Left lobe of liver (tissue), 2 donors: Measurements from ENCODE around the gene VPS13A. TPM values are rescaled to one million over a fixed set of nuclear protein-coding genes. Genes with fewer than 3 reads are reported as not detected.
"Not testable (repeated sequence)": the region's sequence is repeated elsewhere in the genome, so short reads cannot be mapped to it uniquely, and the experiment has no call there.

Experiments used
- ATAC-seq: fragments of 200-7000 bp; cut with Tn5 transposase; one replicate; pipeline ENCODE4 v1.9.1; 2020; ENCODE audit warnings: mild to moderate bottlenecking, moderate library complexity
- DNase-seq: peaks from one replicate; pipeline ENCODE4 v3.0.0-alpha.2; 2020; ENCODE audit warnings: low spot score
- total RNA-seq: library from RNA; stranded (reverse); gene quantifications from one replicate; pipeline ENCODE4 v1.2.1, GENCODE V29; 2021
- donor health status: DM: no; HTN: no; CAD: no; lungs with moderate emphysema.
- donor health status: DM: no; HTN: yes; CAD: no.

VPS13A gene
- total RNA-seq, 1 donor from 2014 or later, result 13.9 TPM

DNA sequence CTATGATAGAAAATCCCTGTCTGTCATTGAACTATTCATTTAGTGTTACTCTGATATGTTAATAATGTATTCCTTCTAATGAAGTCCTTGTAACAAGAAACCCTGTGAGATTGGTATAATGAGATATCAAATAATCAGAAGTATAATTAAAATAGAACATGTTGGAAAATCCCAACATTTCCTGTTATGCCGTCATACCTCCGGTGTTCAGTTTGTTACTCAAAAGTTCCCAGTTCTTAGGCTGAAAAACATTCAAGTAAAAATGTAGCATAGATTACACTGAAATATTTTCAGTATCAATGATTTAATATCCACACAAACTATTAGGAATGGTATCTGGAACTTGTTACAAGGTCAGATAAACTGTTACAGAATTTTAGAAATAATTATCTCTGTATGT, 243.3 kb downstream of the VPS13A start:
- no peak for ATAC-seq
- DNase-seq, result no peak

DNA sequence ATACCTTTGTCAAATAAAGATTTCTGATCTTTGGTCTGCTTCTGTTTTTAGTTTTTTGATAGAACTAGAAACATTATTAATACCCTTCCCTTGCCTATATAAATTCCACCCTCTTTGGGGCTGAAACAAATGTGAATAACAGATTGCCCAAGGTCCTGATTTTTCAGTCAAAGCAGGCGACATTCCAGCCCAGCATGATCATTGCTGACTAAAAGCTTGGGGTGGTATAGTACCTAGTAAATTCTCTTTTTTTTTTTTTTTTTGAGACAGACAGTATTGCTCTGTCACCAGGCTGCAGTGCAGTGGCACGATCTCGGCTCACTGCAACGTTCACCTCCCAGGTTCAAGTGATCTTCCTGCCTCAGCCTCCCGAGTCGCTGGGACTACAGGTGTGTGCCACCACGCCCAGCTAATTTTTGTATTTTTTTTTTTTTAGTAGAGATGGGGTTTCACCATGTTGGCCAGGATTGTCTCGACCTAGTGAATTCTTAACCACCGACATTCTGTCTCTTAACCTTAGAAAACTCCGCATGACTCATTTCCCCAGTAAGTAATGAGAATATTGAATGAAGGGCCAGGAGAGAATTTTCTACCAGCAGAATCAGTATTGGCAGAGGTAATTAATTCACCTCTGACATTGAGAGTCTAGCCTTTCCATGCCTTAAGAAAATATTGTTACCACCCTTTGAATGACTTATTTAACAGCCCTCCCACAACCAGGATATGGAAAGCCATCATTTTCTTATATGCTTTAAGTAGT, 244.4 kb downstream of the VPS13A start:
- no peak for ATAC-seq

DNA sequence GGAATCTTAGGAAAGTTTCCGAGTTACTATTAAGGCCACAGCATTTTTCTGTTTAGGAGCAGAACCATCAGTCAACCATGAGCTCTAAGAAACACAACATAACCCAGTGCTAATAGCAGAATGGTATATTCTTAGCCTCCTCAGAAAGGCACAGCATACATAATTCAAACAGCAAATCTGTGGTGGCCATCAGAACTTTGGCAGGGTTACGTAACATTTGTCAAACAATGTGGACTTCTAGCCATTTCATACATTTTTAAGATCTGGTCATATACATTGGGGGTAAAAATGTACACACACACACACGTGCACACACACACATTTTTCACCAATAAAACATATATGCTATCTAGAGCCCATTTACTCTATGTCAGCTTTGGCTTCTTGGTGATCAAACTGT, 245.6 kb downstream of the VPS13A start:
- ATAC-seq, result no peak
- DNase-seq, result no peak

More for the DNA sequence above, 244.4 kb downstream of the VPS13A start:
- no peak for DNase-seq

DNA sequence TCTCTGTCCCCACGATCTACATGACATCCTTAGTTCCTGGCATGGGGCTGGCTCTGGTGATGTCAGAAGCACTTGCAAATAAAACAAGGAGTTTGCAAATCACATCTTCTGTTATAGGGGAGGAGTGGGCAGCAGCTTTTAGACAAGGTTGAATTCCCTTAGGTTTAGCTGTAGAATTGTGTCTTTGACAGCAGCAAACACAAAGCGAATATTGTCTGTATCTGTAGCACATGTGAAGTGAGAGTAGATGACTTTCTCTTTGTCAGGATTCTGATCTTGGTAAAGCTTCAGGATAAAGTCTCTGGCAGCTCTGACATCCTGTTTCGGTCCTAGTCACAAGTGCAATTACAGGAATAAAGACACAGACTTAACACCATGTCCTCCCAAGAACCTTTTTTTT, 246.5 kb downstream of the VPS13A start:
- DNase-seq (no peak), ATAC-seq (no peak)

DNA sequence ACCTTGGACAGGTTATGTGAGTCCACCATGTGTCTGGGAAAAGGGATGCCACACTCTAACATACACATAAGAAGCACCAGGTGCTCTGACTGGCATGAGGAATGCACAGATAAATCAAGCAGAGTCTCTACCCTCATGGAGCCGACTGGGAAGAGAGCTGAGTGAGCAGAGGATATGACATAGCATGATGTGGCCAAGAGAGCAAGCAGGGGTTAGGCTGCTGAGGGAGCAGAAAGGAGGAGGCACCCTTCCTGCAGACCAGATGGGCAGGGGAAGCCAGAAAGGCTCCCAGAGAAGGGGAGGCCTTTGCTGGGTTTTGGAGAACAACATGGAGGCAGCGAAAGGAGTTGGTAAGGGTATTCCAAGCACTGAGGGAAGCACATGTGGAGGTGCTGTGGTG, 247.7 kb downstream of the VPS13A start:
- ATAC-seq (no peak), DNase-seq (no peak)

DNA sequence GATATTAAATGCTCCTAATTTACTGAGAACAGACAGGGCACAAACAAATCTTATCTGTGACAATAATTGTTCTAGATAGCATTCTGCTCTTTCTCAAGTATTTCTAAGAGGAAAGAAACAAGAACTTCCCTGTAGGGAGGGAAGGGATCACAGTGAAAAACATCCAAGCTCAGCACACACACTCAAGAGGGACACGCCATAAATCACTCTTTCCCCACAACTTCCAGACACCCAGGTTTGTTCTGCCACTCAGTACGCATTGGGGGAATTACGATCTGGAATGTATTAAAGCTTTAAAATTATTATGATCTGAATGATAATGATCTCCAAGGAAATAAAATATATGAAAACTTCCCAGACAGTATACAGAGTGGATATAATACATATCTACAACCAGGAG, 249.4 kb downstream of the VPS13A start:
- ATAC-seq (no peak), DNase-seq (no peak)

DNA sequence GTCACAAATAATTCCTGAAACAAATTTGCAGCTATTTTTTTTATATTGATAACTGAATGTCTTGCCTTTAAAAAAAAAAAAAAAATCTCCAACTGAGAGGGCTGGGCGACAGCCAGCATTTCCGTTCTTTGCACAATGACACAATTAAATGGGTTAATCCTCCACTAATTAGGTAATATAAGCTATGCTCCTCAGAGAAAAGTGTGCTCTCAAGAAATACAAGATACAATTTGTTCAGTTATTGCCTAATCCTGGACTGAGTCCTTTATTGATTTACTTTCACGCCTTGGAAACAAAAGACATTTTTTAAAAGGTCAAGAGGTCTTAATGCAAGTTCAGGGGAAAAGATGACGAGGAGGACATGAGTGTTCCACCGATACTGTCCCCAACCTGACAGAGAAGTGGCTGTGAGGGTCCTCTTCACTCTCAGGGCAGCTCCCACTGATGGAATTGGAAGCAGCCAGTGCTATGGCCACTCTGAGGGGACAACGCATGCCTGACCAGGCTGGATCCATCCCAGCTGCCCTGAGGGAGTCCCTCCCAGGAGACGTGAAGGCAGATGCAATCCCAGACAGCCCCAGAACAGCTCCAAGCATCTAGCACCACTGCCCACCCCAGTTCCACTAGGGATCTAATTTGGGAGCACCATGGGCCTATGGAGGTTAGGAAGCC, 250.1 kb downstream of the VPS13A start:
- ATAC-seq (peak; percentile 19), DNase-seq (no peak)

DNA sequence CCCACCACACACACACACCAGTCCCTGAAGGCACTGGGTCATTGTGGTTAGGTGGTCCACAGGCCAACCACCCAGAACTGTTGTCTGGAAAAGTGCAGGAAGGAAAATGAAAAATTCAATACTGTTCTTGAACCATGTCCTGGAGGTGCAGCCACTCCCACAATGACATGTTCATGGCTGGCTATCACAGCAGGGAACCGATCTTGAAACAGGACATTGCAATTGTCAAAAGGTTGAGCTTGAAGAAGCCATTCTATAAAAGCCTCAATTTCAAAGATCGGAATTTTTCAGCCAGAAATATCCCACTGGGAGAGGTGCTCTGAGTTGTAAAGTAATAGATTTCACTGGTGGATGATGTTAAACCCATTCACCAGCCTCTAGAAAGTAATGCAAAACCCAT, 252.6 kb downstream of the VPS13A start:
- ATAC-seq (no peak), DNase-seq (no peak)

DNA sequence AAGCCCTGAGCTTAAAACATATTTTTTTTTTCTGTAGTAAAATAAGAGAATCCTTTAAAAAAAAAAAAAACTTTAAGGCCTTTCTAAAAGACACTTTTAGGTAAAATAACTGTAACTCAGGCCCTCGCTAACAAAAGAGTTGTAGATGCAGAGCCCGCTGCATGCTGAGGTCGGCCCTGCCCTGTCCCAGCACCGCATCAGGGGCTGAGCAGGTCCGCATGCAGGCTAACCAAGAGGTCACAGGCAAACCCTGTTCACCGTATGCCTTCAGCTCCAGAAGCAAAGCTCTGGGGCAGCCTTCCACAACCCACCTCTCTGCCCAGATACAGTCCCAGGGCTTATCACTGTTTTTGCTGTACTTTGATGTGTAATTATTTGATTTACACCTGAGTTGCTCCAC, 254.7 kb downstream of the VPS13A start:
- no peak for ATAC-seq
- no peak for DNase-seq

DNA sequence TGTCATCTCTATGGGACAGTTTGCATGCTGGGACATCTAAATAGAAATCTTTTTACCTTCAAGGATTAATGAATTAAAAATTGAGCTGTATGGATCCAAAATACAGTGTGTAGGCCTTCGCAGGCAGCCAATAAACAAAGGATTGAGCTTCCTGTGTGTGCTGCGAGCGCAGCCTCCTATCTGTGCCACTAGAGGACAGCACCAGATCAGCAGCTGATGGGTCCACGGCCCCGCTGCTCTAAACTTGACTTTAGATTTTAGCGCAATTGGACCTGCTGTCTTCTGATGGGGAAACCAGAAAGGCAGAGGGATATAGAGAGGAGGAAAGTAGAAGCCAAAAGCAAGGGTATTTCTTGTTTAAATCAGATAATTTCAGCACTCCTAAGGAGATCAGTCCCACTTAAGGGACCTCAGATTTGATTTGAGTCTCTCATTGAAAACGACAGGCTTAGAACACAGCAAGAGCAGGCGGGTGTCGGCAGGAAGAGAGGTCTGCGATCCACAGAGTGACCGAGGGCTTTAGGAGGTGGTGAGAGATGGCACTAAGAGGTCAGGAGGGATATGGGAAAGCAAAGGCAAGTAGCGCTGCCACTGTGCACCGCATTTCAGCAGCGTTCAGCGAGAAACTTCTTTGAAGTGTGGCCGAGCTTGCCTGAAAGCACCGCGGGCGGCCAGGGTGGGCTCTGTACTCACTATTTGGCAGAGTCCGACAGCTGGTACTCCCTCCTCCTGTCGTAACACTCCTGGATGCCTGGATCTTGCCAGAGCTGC, 256.5 kb downstream of the VPS13A start:
- ATAC-seq, result peak; percentile 93
- no peak for DNase-seq

DNA sequence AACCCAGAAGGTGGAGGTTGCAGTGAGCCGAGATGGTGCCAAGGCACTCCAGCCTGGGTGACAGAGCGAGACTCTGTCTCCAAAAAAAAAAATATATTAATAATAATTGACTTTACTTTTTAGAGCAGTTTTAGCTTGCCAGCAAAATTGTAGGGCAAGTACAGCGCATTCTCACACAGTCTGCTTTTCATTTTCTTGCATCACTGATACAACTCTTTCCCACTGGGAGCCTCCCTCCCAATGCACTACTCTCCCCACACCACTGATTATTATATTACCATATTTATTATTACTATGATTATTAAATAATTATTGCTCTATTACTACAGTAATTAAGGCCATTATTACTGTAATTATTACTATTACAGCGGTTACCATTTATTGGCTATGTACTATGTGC, 257.9 kb downstream of the VPS13A start:
- ATAC-seq (no peak), DNase-seq (no peak)

DNA sequence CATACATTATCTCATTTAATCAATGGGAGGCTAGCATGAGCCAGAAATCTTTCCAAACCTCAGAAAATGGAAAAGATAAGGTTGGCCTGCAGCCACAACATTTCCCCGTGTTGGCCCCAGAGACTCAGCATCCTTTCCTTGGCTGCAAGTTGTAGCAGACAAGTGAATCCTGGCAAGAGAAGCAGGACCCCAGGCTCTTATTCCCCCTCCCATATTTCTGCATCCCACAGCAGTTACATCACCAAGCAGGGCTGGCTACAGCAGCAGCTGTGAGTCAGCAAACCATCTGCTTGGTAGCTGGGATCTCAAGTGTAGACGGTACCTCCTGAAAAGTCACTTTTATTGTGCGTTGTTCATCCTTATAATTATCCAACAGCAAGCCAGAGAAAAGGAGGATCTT, 258.4 kb downstream of the VPS13A start:
- ATAC-seq (no peak), DNase-seq (no peak)

DNA sequence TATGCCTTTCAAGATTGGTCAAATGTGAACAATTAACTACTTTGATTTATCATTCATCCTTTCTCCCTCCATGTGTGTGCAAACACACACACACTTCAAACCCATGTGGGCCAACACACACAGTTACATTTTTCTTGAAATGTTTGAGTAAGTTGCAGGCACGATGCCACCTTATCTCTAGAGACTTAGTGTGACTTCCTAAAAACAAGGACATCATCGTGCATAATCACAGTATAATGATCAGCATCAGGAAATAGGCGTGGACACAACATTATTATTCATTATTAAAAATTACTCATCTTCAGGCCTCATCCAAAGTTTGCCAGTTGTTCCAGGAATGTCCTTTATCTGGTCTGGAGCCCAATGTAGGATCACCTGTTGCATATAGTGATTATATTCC, 261.3 kb downstream of the VPS13A start:
- no peak for ATAC-seq

DNA sequence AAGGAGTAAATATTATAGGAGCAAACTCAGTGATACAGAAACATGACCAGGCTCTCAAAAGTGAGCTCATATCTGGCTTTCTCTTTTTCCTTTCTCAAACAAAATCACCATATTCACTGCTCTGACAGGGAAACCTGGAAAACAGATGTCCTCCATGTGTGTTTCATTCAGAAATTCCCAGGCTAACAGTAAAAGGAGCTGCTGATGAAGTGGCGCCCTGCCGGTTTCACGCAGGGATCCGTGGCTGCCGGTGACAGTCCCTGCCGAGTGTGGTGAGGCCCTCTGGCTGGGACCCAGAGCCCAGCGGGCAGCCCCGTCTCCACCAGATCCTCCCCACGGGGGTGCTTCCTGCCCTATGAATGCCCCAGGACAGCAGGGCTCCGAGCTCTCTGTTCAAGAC, 262.7 kb downstream of the VPS13A start:
- DNase-seq, result no peak
- no peak for ATAC-seq

More for the DNA sequence above, 261.3 kb downstream of the VPS13A start:
- no peak for DNase-seq

DNA sequence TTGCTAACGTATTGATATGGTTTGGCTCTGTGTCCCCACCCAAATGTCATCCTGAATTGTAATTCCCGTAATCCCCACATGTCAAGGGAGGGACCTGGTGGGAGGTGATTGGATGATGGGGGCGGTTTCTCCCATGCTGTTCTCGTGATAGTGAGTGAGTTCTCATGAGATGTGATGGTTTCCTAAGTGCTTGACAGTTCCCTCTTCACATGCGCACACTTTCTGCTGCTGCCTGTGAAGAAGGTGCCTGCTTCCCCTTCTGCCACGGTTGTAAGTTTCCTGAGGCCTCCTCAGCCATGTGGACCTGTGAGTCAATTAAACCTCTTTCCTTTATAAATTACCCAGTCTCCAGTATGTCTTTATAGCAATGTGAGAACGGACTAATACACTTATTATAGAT, 263.8 kb downstream of the VPS13A start:
- DNase-seq, ATAC-seq: not testable (repeated sequence)

DNA sequence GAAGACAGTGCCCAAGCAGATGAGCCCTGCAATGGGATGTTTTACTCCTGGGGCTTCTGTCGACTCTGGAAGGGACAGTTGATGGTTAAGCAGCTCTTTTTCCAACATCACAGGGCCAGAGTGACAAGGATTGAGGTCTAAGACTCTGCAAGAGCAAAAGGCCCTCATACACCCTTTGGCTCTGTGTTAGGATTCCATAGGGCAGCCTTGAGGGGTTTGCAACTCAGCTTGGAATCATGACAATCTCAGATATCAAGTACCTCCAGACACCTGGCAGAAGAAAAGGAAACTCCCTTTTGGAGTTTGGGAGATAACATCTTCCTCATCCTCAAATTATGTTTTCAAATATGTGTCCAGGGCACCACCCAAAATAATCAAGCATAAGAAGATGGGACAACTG, 265.1 kb downstream of the VPS13A start:
- ATAC-seq (no peak), DNase-seq (no peak)

DNA sequence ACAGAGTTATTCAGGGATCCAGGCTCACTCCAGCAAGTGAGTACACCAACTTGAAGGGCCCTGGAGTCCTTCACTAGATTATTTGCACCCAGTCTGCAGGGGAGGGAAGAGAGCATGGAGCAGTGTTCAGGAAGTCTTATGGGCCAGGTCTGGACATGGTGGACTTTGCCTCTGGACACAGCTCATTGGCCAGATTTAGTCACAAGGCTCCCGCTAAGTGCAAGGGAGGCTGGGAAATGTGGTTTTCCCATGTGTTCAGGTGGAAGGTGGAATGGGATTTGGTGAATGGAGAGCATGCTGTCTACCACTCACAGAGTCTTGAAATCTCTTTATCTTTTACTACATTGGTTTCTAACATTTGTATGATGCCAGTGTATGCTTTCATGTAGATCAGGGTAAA, 270.3 kb downstream of the VPS13A start:
- DNase-seq, result no peak
- ATAC-seq, result no peak

DNA sequence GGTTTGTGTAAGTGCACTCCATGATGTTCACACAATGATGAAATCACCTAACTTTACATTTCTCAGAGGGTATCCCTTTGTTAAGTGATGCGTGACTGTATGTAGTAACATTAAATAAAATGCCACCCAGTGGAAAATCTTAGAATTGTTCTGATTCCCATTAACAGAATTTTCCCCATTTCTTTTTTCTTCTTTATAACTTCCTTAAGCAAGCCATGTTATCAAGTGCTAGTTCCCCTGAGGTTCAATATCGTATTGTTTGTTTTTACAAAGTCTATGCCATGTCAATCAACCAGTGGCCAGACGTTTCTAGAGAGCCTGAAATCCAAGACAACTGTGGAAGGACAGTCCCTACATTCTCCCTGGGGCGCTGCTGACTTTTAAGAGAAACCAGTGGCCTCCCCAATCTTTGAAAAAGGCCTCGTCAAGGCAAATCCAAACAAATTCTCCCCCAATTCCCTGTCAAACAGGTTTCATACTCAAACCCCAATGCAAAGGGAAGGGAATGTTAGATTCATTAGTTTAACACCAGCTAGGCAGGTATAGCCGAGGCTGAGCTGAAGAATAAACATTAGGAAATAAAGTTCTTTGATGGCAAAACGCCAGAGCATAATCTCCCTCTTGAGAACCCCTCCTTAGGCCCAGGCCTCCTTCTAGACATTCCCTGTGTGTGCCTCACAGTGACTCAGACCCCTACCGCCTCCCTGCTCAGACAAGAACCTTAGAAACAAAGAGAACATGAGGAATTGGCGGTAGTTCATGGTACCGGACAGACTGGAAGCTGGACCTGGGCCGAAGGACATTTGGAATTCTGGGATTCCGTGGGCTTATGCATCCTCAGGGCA, 272.1 kb downstream of the VPS13A start:
- DNase-seq (no peak), ATAC-seq (no peak)

DNA sequence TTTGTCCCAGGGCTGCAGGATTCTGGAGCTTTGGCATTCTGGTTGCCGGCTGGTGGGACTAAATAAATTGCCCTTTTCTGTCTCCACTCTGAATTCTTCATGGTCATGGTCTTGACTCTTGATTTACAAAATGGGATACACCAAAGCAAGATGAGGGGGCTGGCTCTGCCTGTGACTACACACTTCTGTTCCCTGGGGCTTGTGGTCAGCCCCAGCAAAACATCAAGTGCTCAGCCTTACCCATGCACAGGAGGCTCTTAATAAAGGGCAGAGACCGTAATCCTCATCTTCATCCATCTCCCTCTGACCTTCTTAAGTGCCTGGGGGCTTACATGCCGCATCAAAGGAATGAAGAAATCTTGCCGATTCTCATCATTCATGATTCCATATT, 272.7 kb downstream of the VPS13A start:
- ATAC-seq (no peak), DNase-seq (no peak)

DNA sequence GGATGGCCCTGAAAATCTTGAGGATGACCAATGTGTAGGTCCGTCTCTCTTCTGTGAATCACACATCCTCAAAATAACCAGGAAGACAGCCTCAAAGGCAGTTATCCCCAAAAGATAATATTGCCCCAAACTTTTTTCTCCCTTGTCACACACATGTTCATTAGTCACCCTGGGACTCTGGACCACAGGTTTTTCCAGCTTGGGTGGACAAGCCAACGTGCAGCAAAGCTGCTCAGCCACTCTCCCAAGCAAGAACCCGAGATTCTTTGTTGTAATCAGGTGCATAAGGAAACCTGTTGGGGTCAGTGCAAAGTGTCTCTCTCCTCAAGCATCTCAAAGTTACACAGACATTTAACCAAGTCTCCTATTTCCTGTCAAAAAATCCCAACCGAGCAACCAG, 274.2 kb downstream of the VPS13A start:
- ATAC-seq (no peak), DNase-seq (no peak)
